Keratinocyte (primary cell): ENCODE measurements around the gene TLR8.

Experiments used
- CTCF ChIP-seq, 3 experiments: IDR thresholded peaks in 1 of 3; conservative IDR thresholded peaks in 1 of 3; optimal IDR thresholded peaks in 1 of 3; 2 replicates in 2 of 3; 3 replicates in 1 of 3; pipeline versions ENCODE3 to v1.5.1; 2011; ENCODE audit warnings: low read length in 3 of 3, mild to moderate bottlenecking in 3 of 3, moderate library complexity in 2 of 3, control low read depth in 1 of 3, inconsistent platforms in 1 of 3; ENCODE audit not compliant: insufficient read depth in 2 of 3; ENCODE audit errors: extremely low read depth in 1 of 3
- EZH2 ChIP-seq: IDR thresholded peaks from one replicate; pipeline ENCODE4 v1.6.1; 2012; ENCODE audit warnings: inconsistent platforms, mild to moderate bottlenecking, low read length, moderate library complexity

GRCh38 chrX:12961196-12961718 is 54.8 kb downstream of the TLR8 start:
- TF ChIP-seq CTCF (optimal IDR thresholded peaks at IDR 0.05 in 1 of 3, IDR thresholded peaks at IDR 0.05 in 1 of 3, conservative IDR thresholded peaks at IDR 0.05 in 1 of 3; ENCODE audit: extremely low read depth in 1 of 3, insufficient read depth in 2 of 3, low read length in 3 of 3), result no peak
- TF ChIP-seq EZH2, result no peak
